H1 (cell line): ENCODE results near the gene KCNMA1. TPM values are rescaled to one million over a fixed set of nuclear protein-coding genes. Genes with fewer than 3 reads are reported as not detected.

Source experiments
- CBX8 ChIP-seq: fragments of 300-800, 300-1000 bp; sonication (generic); IDR thresholded peaks from 2 replicates; pipeline ENCODE4 v1.7.1; 2016; ENCODE audit warnings: low read depth, low read length, borderline replicate concordance
- RNF2 ChIP-seq: fragments of 200-900, 300-1000 bp; sonication (generic); IDR thresholded peaks from 2 replicates; pipeline ENCODE4 v1.7.1; 2016; ENCODE audit warnings: borderline replicate concordance, low read depth, mild to moderate bottlenecking, antibody characterized with exemption, low read length; ENCODE audit not compliant: poor library complexity, severe bottlenecking; ENCODE audit errors: missing control alignments
- ZNF274 ChIP-seq: IDR thresholded peaks from 2 replicates; pipeline ENCODE4 v1.7.0; 2012; ENCODE audit warnings: low read length, borderline replicate concordance; ENCODE audit errors: extremely low read depth
- polyA plus RNA-seq, 7 experiments: library from polyadenylated mRNA; depleted of rRNA in 3 of 7; stranded (reverse) in 5 of 7; unstranded in 2 of 7; fragments of >200 nt in 5 of 7; fragments of 200-250 nt in 2 of 7; gene quantifications; 1 replicate in 5 of 7; 2 replicates in 1 of 7; 4 replicates in 1 of 7; pipeline versions ENCODE4 v1.2.1 to v1.2.3, GENCODE V29; 2011 to 2013; ENCODE audit warnings: missing spikeins in 2 of 7, mixed read lengths in 2 of 7
- total RNA-seq: library from RNA; stranded (reverse); fragmentation: NEBNext Ultra II Directional; extraction: Animal tissue kit (Norgen Biotek cat#: 25700); gene quantifications from 2 replicates; pipeline ENCODE4 v1.2.1, GENCODE V29; 2021
- TF ChIP-seq, protein P1 (sequence below): IDR thresholded peaks from 2 replicates; pipeline ENCODE4 v1.6.1; 2011; ENCODE audit warnings: low read depth, mild to moderate bottlenecking, low read length; ENCODE audit not compliant: insufficient read depth

Gene KCNMA1
- total and polyA plus RNA-seq, 2 of the 8 experiments (the other 6 are each of a cell fraction or from before 2014, with no cell fraction given): 10.2 to 11.1 TPM

DNA sequence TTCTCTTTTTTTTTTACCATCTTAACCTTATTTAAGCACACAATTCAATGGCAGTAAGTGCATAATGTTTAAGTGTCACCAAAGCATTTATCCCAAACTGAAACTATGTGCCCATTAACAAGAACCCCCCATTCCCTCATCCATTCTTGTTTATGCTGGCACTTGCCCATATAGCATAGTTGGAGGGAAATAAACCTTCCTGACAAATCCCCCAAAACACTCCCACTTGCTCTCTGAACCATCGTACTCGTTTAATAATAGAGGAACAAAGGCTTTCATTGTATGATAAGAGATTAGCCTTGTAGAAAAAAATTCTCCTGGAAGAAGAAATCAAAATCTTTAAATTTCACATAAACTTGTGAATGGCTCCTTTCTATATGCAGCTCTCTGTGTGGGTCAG, 26.4 kb upstream of the KCNMA1 start (continued):
- TF ChIP-seq, protein P1, sequence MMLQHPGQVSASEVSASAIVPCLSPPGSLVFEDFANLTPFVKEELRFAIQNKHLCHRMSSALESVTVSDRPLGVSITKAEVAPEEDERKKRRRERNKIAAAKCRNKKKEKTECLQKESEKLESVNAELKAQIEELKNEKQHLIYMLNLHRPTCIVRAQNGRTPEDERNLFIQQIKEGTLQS: no peak
- TF ChIP-seq ZNF274 (no peak), RNF2 (no peak), CBX8 (no peak)
